Endothelial cell of hepatic sinusoid (primary cell): ENCODE results near the gene NR2F1.

Experiments
- in situ Hi-C: cut with HindIII; loops from 2 replicates; pipeline ENCODE4 v1.10.0; 2017; ENCODE audit warnings: low sequenced_read_pairs

The NR2F1 gene

GRCh38 chr5:93577854-93578812, 4.9 kb upstream of the NR2F1 start:
- in situ Hi-C loops: no loop called here

GRCh38 chr5:93578813-93579691, 4.0 kb upstream of the NR2F1 start:
- in situ Hi-C loops: no loop called here

GRCh38 chr5:93579692-93580062, 3.3 kb upstream of the NR2F1 start:
- in situ Hi-C loops: no loop called here

- in situ Hi-C loops: no loop called here
Observed at GRCh38 chr5:93580063-93580926, 2.7 kb upstream of the NR2F1 start.

- in situ Hi-C loops: no loop called here
Observed at GRCh38 chr5:93580927-93581445, 2.0 kb upstream of the NR2F1 start, which contains the start of gene NR2F1-AS1. NR2F1-AS1 (minus strand) TSS chr5:93581219.

- in situ Hi-C loops: no loop called here
Observed at GRCh38 chr5:93582167-93582462, 907 bp upstream of the NR2F1 start.

- in situ Hi-C loops: no loop called here
Observed at GRCh38 chr5:93583439-93583767, 381 bp downstream of the NR2F1 start.

GRCh38 chr5:93583768-93584595, 960 bp downstream of the NR2F1 start:
- in situ Hi-C loops: no loop called here

- in situ Hi-C loops: no loop called here
Observed at GRCh38 chr5:93584596-93585040, 1.6 kb downstream of the NR2F1 start.

- in situ Hi-C loops: no loop called here
Observed at GRCh38 chr5:93585041-93585766, 2.2 kb downstream of the NR2F1 start.

- in situ Hi-C loops: no loop called here
Observed at GRCh38 chr5:93585767-93586385, 2.9 kb downstream of the NR2F1 start.

GRCh38 chr5:93586736-93587596, 3.9 kb downstream of the NR2F1 start:
- in situ Hi-C loops: no loop called here

- in situ Hi-C loops: no loop called here
Observed at GRCh38 chr5:93587597-93588351, 4.8 kb downstream of the NR2F1 start.

GRCh38 chr5:93588352-93589151, 5.5 kb downstream of the NR2F1 start:
- in situ Hi-C loops: no loop called here

GRCh38 chr5:93589152-93589828, 6.3 kb downstream of the NR2F1 start:
- in situ Hi-C loops: no loop called here

- in situ Hi-C loops: no loop called here
Observed at GRCh38 chr5:93589829-93590215, 6.8 kb downstream of the NR2F1 start.
